Measurements from ENCODE around the gene SPATA20.

SPATA20 gene

DNA sequence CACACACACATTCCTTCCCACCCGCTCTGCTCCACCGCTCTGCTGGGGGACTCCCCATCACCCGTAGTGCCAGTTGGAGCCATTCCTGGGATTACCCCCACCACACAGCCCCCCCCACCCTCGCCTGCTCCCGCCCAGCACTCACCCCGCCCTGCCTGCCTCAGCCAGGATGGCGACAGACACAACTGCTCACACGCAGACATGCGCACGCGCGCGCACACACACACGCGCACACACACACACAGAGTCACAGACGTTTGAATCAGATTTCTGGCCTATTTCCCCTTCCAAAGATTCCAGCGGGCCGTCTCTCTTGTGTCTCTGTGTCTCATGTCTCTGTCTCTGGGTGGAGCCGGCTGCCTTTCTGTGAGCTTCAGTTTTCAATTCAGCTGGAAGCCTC is 17.9 kb downstream of the SPATA20 start:
- no peak overlapping the region for H3K27ac ChIP-seq
- TF ChIP-seq, protein P1, sequence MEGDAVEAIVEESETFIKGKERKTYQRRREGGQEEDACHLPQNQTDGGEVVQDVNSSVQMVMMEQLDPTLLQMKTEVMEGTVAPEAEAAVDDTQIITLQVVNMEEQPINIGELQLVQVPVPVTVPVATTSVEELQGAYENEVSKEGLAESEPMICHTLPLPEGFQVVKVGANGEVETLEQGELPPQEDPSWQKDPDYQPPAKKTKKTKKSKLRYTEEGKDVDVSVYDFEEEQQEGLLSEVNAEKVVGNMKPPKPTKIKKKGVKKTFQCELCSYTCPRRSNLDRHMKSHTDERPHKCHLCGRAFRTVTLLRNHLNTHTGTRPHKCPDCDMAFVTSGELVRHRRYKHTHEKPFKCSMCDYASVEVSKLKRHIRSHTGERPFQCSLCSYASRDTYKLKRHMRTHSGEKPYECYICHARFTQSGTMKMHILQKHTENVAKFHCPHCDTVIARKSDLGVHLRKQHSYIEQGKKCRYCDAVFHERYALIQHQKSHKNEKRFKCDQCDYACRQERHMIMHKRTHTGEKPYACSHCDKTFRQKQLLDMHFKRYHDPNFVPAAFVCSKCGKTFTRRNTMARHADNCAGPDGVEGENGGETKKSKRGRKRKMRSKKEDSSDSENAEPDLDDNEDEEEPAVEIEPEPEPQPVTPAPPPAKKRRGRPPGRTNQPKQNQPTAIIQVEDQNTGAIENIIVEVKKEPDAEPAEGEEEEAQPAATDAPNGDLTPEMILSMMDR (IDR thresholded peaks at IDR 0.05): no peak
- no peak for TF ChIP-seq ZFX (IDR thresholded peaks at IDR 0.05; ENCODE audit: borderline replicate concordance)

DNA sequence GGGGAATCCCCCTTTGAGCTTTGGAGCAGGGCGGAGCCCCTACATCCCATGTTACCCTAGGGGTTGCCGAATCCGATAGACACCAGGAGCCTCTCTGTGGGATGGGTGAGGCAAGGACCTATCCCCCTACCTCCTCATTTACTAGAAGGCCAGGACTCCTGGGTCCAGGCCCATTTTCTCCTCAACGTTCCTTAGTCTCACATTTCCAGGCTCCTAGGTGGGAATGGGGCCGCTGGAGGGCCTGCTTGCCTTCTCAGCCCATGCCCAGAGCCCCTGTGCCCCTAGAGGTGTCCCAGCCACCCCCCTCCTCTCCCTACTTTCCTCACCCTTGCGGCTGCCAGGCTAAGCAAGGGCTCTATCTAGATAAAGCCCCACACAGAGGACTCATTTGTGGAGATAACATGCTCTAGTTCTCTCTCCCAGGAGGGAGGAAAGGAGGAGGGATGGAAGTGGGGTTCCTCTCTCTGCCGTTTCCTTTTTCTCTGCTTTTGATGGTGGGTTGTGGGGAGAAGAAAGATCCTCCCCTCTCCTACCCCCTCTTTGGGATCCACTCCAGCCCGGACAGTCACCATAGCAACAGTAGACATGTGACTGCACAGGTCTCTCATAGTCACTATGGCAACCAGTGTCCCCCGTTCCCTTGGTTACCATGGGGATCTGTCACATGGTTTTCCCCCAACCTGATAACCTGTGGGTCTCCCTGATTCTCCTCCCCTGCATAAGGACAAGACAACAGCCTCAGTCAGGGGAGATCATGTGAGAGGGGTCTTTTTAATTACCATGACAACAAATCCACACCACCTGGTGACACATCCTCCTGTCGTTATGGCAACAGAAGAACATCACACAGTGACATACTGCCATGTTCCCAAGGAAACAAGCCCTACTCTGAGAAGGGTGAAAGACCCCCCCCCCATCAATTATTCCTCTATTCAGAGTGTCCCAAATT is 18.7 kb downstream of the SPATA20 start:
- TF ChIP-seq ZFX (IDR thresholded peaks at IDR 0.05; ENCODE audit: borderline replicate concordance): no peak
- TF ChIP-seq, protein P1 (IDR thresholded peaks at IDR 0.05): no peak
- H3K27ac ChIP-seq: no peak overlapping the region

DNA sequence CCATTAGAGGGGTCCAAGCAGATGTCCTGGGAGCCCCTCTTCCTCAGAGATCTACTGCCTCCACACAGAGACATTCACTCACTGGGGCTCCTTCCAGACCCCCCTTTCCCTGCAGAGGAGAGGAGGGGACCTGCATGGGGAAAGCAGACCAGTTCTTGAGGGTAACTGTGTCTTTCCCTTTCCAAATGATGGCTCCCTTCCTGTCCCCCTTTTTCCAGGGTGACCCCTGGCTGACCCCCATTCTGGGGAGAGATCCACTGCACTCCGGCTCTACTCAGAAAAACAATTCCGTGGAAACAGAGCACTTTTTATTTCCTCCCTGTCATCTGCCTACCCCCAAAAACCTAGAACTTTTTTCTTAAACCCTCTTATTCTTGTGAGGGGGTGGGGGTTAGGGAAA is 19.9 kb downstream of the SPATA20 start:
- H3K27ac ChIP-seq: no peak overlapping the region
- TF ChIP-seq ZFX (IDR thresholded peaks at IDR 0.05; ENCODE audit: borderline replicate concordance): no peak
- TF ChIP-seq, protein P1 (IDR thresholded peaks at IDR 0.05): no peak

DNA sequence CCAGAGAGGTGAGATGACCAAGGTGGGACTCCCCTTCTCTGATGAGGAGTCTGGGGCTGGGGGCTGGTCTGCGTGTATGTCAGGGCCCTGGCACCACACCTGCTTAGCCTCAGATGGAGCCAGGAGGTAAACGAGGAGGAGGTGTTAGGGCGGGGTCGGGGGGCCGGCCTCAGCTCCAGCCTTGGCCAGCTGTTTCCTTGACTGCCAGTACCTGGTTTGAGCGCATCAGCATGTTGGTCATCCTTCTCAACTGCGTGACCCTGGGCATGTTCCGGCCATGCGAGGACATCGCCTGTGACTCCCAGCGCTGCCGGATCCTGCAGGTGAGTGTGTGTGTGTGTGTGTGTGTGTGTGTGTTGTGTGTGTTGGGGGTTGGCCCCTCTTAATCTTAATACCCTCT is 21.7 kb downstream of the SPATA20 start:
- TF ChIP-seq, protein P1 (IDR thresholded peaks at IDR 0.05): no peak
- no peak for TF ChIP-seq ZFX (IDR thresholded peaks at IDR 0.05; ENCODE audit: borderline replicate concordance)
- H3K27ac ChIP-seq: no peak overlapping the region

DNA sequence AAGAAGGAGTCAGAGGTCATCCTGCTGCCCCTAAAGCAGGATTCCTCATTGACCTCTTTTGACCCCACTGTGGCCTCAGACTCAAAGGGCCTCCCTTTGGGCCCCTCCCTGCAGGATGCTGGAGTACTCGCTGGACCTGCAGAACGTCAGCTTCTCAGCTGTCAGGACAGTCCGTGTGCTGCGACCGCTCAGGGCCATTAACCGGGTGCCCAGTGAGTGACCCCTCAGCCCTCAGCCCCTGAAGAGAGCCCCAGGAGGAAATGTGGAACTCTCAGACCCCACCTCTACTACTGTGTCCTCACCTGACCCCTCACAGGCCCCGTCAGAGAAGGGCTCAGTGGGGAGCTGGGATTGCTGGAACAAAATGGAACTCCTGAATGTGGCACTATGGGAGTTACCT is 22.6 kb downstream of the SPATA20 start:
- TF ChIP-seq, protein P1 (IDR thresholded peaks at IDR 0.05): no peak
- no peak for TF ChIP-seq ZFX (IDR thresholded peaks at IDR 0.05; ENCODE audit: borderline replicate concordance)

DNA sequence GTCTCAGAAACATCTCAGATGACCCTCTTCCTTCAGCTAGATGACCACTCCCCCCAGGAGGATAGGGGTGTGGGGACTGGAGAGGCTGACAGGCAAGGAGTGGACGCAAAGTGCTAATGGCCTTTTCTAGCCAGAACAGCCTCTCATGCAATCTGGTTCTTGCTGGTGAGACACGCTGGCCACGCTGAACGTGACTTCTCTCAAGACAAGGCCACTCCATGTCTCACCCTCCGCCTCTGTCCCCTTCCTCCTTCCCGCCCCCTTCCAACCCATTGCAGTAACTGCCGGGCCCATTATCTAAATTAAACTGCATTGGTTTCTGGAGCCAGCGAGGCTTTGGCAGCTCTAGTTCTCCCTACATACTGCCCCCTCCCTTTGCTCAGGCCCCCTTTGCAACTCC is 23.1 kb downstream of the SPATA20 start:
- no peak for TF ChIP-seq ZFX (IDR thresholded peaks at IDR 0.05; ENCODE audit: borderline replicate concordance)

More for the DNA sequence above, 22.6 kb downstream of the SPATA20 start:
- no peak overlapping the region for H3K27ac ChIP-seq

DNA sequence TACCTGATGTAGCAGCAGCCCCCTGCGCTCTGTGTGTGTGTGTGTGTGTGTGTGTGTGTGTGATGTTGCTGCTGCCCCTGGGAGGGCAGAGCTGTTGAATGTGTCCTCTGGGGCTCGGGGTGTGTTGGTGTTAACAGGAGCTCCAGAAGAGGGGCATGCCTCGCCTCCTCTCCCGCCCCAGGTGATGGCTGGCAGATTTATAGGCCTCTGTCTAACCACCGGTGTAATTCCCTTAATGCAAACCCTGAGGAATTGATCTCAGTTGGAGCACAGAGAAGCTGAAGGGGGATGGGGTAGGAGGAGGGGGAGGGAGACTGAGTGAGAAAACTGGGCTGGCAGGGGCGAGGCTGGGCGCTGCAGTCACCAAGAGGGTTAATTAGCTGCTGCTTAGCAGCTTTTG is 23.6 kb downstream of the SPATA20 start:
- TF ChIP-seq ZFX (IDR thresholded peaks at IDR 0.05; ENCODE audit: borderline replicate concordance): no peak
- TF ChIP-seq, protein P1 (IDR thresholded peaks at IDR 0.05): no peak
- H3K27ac ChIP-seq: no peak overlapping the region

More for the DNA sequence above, 23.1 kb downstream of the SPATA20 start:
- no peak overlapping the region for H3K27ac ChIP-seq
